HK-2 (cell line): ENCODE data around the gene CXorf65.

Source experiments
- DNase-seq: peaks from one replicate; pipeline ENCODE4 v3.0.0-alpha.2; 2018; ENCODE audit not compliant: unreplicated experiment

CXorf65 gene

GRCh38 chrX:71067089-71067488, 39.5 kb downstream of the CXorf65 start:
- no peak for DNase-seq

GRCh38 chrX:71060127-71060526, 46.4 kb downstream of the CXorf65 start:
- DNase-seq = no peak

GRCh38 chrX:71057848-71058530, 48.6 kb downstream of the CXorf65 start:
- DNase-seq = no peak

- DNase-seq = no peak
Measured at GRCh38 chrX:71056867-71057266, 49.7 kb downstream of the CXorf65 start.
